GM18511 (cell line): ENCODE data around the gene PPME1.
"Not testable (repeated sequence)": the region's sequence is repeated elsewhere in the genome, so short reads cannot be mapped to it uniquely, and the experiment has no call there.

ENCODE experiments used
- ATAC-seq: cut with Tn5 transposase; IDR thresholded peaks from one replicate; pipeline ENCODE4 v1.9.1; 2021; ENCODE audit warnings: mild to moderate bottlenecking, moderate library complexity; ENCODE audit not compliant: unreplicated experiment

PPME1 gene

GRCh38 chr11:74170694-74171629 lies at the start of gene PPME1, which contains the start of gene C2CD3:
TSS of gene PPME1 (plus strand) at chr11:74171289. CDS start at chr11:74171422, 133 bp downstream.
TSS of gene C2CD3 (minus strand) at chr11:74171002. CDS start at chr11:74170792, 210 bp downstream.
- ATAC-seq, result peak; percentile 98

GRCh38 chr11:74121804-74122203 lies 49.3 kb upstream of the PPME1 start:
- ATAC-seq, result no peak

- ATAC-seq, result no peak
Measured at GRCh38 chr11:74123008-74123448, 48.1 kb upstream of the PPME1 start.

- not testable (repeated sequence) for ATAC-seq
Measured at GRCh38 chr11:74129121-74129520, 42.0 kb upstream of the PPME1 start.

GRCh38 chr11:74132833-74133232 lies 38.3 kb upstream of the PPME1 start:
- no peak for ATAC-seq

- no peak for ATAC-seq
Measured at GRCh38 chr11:74133436-74133835, 37.7 kb upstream of the PPME1 start.

- ATAC-seq, result no peak
Measured at GRCh38 chr11:74134661-74135060, 36.4 kb upstream of the PPME1 start.

- no peak for ATAC-seq
Measured at GRCh38 chr11:74135127-74135840, 35.8 kb upstream of the PPME1 start.

GRCh38 chr11:74138021-74138420 lies 33.1 kb upstream of the PPME1 start:
- ATAC-seq, result no peak

GRCh38 chr11:74138572-74138971 lies 32.5 kb upstream of the PPME1 start:
- no peak for ATAC-seq

- no peak for ATAC-seq
Measured at GRCh38 chr11:74139151-74139918, 31.8 kb upstream of the PPME1 start.

GRCh38 chr11:74139919-74140431 lies 31.1 kb upstream of the PPME1 start:
- not testable (repeated sequence) for ATAC-seq

GRCh38 chr11:74141241-74141695 lies 29.8 kb upstream of the PPME1 start:
- ATAC-seq, result no peak

- no peak for ATAC-seq
Measured at GRCh38 chr11:74141908-74142307, 29.2 kb upstream of the PPME1 start.

- ATAC-seq, result no peak
Measured at GRCh38 chr11:74142624-74143023, 28.5 kb upstream of the PPME1 start.

- ATAC-seq, result no peak
Measured at GRCh38 chr11:74144592-74144991, 26.5 kb upstream of the PPME1 start.

GRCh38 chr11:74147199-74147929 lies 23.7 kb upstream of the PPME1 start:
- ATAC-seq, result no peak

- no peak for ATAC-seq
Measured at GRCh38 chr11:74153224-74153623, 17.9 kb upstream of the PPME1 start.

- no peak for ATAC-seq
Measured at GRCh38 chr11:74154620-74155281, 16.3 kb upstream of the PPME1 start.
